ENCODE results near the gene AMPD2. TPM values are rescaled to one million over a fixed set of nuclear protein-coding genes. Genes with fewer than 3 reads are reported as not detected.

Gene AMPD2
- total RNA-seq, 4 donors from 2014 or later: 48.3 to 158 (median 110) TPM

- TF ChIP-seq CTCF (IDR thresholded peaks at IDR 0.05): no peak
- TF ChIP-seq POLR2A (IDR thresholded peaks at IDR 0.05): no peak
- no peak overlapping the region for H3K27ac ChIP-seq
- no peaks in the 10 kb centered on the region for H3K36me3 ChIP-seq
- H3K4me3 ChIP-seq: no peak overlapping the region
- H3K4me1 ChIP-seq: peaks cover 0 to 27% (median 5%) of the 10 kb centered on the region in 4 donors
- DNase-seq: no peak
- no peaks in the 10 kb centered on the region for H3K9me3 ChIP-seq
- H3K27me3 ChIP-seq: no peaks in the 10 kb centered on the region
These were observed 17.8 kb downstream of the AMPD2 start for GRCh38 chr1:109637446-109637845.

GRCh38 chr1:109639063-109639840 is 19.6 kb downstream of the AMPD2 start:
- Histone ChIP-seq H3K4me1 (peaks cover 0 to 22% (median 7%) of the 10 kb centered on the region in 4 donors), H3K9me3 (no peaks in the 10 kb centered on the region), H3K27ac (no peak overlapping the region), H3K27me3 (no peaks in the 10 kb centered on the region), H3K4me3 (no peak overlapping the region), H3K36me3 (no peaks in the 10 kb centered on the region)
- TF ChIP-seq CTCF (IDR thresholded peaks at IDR 0.05): no peak
- no peak for TF ChIP-seq POLR2A (IDR thresholded peaks at IDR 0.05)
- DNase-seq: peak in 2 of 3 donors; percentile 8 to 42

- no peak overlapping the region for H3K4me3 ChIP-seq
- TF ChIP-seq CTCF (IDR thresholded peaks at IDR 0.05) (no peak), POLR2A (IDR thresholded peaks at IDR 0.05) (no peak)
- H3K9me3 ChIP-seq: no peaks in the 10 kb centered on the region
- no peak overlapping the region for H3K27ac ChIP-seq
- H3K27me3 ChIP-seq: no peaks in the 10 kb centered on the region
- H3K36me3 ChIP-seq: no peaks in the 10 kb centered on the region
- peaks cover 0 to 22% (median 7%) of the 10 kb centered on the region in 4 donors for H3K4me1 ChIP-seq
- peak in 2 of 3 donors; percentile 47 to 49 for DNase-seq
These were observed 20.2 kb downstream of the AMPD2 start for GRCh38 chr1:109639841-109640184.

- Histone ChIP-seq H3K36me3 (no peaks in the 10 kb centered on the region), H3K9me3 (no peaks in the 10 kb centered on the region), H3K27ac (no peak overlapping the region), H3K27me3 (no peaks in the 10 kb centered on the region), H3K4me1 (peaks cover 0 to 22% (median 7%) of the 10 kb centered on the region in 4 donors), H3K4me3 (no peak overlapping the region)
- peak; percentile 91 to 97 (median 93) for DNase-seq
- TF ChIP-seq CTCF (IDR thresholded peaks at IDR 0.05) (peak; percentile 83 to 97 (median 91)), POLR2A (IDR thresholded peaks at IDR 0.05) (no peak)
These were observed 20.7 kb downstream of the AMPD2 start for GRCh38 chr1:109640285-109640865.

GRCh38 chr1:109641078-109641740 is 21.6 kb downstream of the AMPD2 start:
- no peak for TF ChIP-seq CTCF (IDR thresholded peaks at IDR 0.05)
- TF ChIP-seq POLR2A (IDR thresholded peaks at IDR 0.05): no peak
- no peak overlapping the region for H3K27ac ChIP-seq

More at GRCh38 chr1:109641078-109641740, 21.6 kb downstream of the AMPD2 start:
- H3K9me3 ChIP-seq: no peaks in the 10 kb centered on the region
- H3K4me3 ChIP-seq: no peak overlapping the region
- no peaks in the 10 kb centered on the region for H3K27me3 ChIP-seq
- peaks cover 0 to 18% (median 5%) of the 10 kb centered on the region in 4 donors for H3K4me1 ChIP-seq
- H3K36me3 ChIP-seq: no peaks in the 10 kb centered on the region
- peak in 1 of 3 donors; percentile 21 for DNase-seq
